ENCODE results near the gene BTG1.

The BTG1 gene, protein sequence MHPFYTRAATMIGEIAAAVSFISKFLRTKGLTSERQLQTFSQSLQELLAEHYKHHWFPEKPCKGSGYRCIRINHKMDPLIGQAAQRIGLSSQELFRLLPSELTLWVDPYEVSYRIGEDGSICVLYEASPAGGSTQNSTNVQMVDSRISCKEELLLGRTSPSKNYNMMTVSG

DNA sequence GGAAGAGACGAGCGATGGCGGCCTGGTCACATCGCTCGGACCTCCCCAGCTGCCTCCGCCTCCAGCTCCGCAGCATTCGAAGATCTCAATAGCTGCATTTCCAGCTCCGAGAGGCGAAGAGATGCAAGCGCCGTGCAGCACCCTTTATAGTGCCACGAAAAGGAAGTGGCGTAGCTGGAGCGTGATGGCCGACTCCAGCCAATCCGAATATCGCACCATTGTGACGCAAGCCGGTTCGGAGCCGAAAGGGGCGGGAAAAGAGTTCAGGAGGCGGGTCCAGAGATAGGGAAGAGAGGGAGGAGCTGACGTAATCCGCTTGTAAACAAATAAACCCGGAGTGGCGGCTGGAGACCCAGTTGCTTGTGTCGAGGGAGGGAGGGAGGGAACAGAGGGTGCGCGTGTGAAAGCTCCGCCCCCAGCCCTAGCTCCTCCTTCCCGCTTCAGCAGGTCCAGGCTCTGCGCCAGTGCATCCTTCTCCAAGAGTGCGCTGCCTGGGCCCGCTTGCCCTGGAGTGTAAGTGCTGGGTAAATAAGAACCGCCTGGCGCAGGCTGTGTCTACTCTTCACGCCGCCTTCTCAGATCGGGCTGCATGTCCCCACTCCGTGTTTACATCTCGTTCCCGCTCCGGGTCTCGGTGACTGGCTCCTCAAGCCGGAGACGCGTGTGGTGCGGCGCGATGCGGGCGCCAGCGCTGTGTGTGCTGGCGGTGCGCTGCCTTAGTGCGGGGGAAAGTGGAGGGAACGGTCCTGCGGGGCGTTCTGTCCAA is at the start of gene BTG1:
TSS of gene BTG1 (minus strand) at position 116 of the 766 bp plus-strand sequence. CDS start 311 bp downstream, outside the sequence.
- FAIRE-seq, result peak; percentile 97

DNA sequence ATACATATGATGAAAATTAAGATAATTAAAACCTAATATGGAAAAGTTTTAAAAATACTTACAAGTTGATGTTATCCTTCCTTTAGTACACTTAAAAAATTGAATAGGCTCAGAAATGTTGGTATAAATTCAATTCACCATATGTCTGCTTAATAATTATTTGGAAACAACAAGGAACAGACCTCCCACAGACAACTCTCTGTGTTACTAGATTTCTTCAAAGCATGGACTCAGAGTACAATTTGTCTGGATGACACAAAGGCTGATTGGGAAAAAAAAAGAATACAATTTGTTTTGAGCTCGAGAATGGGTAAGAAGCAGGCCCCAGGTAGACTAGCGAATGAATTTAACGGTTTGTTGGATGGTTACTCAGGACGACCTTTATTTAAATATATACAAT is 48.9 kb upstream of the BTG1 start:
- no peak for FAIRE-seq

DNA sequence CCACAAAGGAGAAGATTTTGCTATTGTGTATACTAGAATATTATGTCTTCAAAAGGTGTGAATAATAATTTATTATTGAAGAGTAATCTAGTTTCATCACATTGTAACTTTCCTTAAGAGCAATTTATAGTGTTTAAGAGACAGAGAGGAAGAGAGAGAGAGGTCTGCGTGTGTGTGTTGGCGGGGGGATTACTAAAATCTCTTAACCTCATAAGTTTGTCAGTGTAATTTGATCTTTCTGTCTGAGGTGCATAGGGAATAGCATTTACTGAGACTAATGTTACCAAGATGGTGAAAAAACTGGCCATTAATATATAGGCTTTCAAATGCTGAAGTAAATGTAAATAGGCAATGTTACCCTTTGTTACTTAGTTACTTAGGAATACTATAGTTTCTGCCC is 48.2 kb upstream of the BTG1 start:
- no peak for FAIRE-seq

DNA sequence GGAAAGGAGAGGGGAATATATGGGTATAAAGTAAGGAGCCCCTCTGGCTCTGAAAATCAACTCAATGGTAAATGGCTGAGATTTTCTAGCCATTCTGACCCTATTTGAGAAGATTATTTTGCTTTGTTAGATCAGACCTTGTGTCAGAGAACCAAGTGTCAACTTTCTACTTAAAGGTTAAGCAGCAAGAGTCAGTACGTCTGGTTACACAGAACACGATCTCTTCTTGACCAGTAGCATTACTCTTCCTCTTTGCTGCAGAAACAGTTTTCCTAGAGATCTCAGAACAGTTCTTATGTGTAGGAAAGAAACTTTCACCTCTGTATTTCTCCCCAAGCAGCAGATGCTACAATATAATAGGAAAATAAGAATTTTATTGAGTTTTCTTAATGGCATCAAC is 47.4 kb upstream of the BTG1 start:
- FAIRE-seq, result no peak

DNA sequence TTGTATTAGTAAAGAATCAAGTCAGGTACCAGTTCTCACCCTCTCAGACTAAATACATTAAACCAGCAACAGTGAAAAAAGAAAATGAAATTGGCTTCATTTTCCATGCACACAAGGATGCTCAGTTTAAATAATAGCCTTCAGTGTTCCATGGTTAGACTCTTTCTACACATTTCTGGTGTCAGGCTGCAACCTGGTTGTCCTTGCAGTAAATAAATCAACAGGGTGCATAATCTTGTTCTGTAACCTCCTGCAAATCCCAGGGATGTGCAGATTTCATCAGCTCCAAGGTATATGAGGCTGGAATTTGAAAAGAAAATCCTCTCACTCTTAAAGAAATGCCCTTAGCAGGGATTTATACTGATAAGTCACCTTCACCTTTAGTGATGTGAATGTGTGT is 46.7 kb upstream of the BTG1 start:
- FAIRE-seq, result no peak

DNA sequence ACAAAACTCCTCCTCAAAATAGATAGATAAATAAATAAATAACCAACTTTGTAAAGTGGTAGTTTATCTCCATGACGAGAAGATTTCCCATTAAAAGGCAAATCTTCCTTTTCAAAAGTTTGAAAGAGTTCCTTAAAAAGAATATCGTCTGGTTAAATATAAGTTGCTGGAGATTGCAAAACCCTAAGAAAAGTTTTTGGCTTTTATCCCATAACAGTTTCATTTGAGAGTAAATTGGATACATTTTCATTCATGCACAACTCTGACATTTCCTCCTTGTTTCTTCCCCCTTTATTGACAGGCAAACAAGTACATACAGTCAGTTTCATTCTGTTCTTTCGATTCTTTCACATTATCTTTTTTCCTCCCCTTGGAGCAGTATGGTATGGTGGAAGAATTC is 45.4 kb upstream of the BTG1 start:
- no peak for FAIRE-seq

DNA sequence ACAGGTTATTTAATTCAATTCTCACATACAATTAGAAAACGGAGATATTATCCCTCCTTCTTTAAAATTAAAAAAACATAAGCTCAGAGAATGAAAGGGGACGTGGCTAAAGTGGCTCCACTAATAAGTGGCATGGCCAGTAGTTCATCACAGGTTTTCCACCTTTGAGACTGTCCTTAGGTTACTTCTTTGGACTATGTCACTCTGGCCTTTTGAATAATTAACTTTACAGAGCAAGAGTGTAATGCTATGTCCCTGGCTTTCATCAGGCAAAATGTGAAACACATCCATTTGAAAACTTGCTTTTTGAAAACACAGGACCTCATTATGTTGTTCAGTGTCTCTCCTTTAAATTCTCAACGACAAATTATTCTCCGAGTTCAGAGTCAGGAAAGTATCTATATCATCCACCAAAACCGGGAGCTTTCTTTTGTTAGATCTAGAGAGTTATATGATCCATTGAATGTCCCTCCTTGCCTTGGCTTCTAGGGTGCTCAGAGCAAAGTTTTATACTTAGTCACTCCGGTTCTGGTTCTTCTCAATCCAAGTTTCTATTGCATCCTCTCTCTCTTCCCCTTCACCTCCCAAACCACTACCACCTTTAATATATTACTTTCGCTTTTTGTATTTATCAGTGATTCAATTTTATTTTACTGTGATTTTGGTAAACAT is 43.0 kb upstream of the BTG1 start:
- FAIRE-seq, result no peak

DNA sequence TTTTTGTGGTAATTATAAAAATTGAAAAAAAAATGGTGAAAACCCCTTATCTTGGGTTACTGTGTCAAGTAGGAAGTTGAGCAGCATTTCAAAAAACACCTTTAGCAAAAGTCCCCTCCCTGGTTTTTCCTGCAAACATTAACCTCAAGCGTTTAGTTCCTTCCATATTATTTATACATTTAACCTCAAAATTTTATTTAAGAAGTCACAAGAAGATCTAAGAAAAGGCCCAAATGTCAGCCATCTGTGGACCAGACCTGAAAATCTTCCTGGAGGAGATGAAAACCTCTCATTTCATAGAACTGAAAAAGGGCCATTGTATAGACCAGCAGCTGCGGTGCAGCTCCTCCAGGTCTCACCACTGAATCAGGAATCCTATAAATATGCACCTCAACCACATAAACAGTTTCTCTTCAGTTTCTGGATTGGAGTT is 40.4 kb upstream of the BTG1 start:
- FAIRE-seq, result no peak

DNA sequence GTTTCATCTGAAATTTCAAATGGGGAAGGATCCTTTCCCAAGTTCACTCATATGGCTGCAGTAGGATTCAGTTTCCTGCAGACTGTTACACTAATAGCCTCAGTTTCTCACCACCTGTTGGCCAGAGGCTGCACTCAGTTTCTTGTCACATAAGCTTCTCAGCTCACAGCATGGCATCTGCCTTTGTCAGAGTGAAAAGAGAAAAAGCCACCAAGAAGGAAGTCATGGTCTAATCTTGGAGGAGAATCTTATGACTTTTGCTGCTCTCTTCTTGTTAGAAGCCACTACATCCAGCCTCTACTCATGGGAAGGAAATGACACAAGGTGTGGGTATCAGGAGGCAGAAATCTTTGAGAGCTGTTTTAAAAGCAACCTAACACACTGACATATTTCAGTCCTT is 39.4 kb upstream of the BTG1 start:
- FAIRE-seq, result no peak

DNA sequence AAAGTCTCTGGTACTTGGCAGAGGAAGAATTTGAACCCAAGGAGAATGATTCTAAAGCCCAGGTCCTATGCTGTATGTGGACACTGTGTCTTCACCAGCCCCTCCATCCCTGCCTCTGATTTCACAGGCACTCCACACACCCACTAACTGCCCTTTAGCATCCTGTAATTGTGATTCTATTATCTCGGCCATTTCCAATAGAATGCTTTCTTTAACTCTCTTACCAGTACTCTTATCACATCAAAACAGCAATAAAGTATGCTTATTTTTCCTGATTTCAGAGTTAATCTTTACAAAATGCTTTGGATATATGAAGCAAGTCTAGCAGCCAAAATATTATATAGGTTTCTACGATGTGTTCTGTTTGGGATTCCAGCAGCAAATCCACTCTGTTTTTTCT is 37.9 kb upstream of the BTG1 start:
- FAIRE-seq, result no peak

DNA sequence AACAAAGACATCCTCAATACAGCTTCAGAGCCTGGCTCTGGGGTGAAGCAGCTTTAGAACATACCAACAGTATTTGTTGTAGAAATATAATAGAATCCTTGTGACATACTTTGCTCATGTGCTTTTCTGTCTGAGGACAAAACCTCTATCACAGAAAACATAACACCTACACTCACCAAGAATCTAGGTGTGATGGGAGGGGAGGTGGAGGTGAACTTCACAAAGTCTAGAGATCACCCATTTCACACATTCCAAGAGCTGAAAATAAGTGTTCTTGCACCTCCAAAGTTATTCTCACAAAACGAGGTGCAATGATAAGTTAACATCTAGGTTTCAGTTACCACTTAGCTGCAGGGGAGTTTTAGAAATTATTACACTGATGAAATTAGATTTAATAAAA is 32.7 kb upstream of the BTG1 start:
- FAIRE-seq, result no peak

DNA sequence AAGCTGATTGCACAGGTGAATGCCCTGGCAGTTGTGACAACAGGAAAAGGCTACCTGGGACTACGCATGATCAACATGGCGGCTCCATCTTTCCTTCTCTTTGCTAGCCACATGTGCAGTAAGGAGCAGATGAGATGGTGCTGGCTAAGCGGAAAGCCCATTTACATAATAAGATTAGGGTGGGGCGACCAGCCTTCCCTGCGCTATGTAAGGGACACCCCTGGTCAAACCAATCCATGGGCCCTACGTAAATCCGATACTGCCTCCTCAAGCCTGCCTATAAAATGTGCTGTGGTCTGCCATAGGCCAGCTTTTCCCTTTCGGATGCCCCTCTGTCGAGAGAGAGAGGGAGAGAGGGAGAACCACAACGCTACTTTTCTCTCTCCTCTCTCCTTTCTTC is 31.0 kb upstream of the BTG1 start:
- FAIRE-seq, result no peak

DNA sequence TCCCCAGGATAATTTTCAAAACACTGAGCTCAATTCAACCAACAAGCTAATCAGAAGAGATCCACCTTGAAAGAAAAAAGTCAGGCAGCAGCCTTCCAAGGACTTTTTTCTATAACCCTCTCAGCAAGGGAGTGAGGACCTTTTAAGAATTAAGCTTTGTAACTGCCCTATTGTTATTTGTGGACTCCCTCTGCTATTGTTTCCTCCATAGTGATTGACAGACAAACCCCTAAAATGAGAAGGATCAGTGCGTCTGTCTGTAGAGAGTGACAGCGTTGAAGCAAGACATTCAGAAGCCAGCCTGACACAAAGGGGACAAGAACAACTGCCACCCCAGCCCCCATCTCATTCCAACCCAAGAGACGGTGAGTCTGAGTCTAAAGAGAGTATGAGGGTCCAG is 30.3 kb upstream of the BTG1 start:
- no peak for FAIRE-seq

DNA sequence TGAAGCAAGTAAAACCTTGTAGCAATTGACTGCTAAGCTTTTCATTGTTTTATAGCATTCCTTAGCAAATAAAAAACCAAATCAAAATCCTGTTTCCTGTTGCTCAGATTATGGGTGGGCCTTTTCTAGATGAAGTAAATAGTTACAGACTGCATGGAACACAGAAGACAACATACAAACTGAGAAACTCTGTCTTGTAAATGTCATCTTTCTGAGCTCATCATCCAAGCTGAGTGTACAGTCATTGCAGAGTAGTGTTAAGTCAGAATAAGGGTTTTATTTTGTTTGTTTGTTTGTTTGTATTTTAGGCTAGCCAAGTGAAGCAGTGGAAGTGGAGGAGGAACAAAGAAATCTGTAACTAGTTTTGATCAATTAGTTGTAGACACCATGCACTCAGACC is 24.4 kb upstream of the BTG1 start:
- FAIRE-seq, result no peak

DNA sequence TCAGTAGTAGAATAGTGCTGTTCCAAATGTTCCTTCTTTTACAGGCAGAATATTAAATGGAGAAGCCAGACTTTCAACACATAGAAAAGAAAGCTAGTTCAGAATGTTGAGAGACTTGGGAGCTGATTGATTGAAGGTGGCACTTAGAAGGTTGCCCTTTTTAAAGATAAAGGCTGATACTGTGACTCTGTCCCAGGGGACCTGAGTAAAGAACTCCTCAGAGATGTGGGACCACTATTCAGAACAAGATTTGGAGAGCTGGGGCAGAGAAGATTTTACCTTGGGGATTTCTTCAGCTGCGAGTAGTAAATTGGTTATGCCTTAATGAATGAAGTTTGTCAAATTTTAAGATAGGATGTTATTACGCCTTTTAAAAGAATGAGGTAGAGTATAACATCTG is 21.4 kb upstream of the BTG1 start:
- no peak for FAIRE-seq

DNA sequence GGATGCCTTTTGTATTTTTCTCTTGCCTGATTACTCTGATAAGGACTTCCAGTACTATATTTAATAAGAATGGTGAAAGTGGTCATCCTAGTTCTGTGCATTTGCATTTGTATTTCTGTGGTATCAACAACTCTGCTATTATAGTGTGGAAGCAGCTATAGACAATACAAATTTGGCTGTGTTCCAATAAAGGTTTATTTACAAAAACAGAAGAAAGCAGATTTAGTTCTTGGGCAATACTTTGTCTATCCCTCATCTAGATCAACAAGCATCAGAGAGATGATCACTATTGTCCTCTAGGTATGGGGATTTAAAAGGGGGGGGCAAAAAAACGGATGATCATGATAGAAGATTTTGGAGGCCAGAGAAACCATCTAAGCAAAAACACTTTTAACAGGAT is 19.1 kb upstream of the BTG1 start:
- no peak for FAIRE-seq

DNA sequence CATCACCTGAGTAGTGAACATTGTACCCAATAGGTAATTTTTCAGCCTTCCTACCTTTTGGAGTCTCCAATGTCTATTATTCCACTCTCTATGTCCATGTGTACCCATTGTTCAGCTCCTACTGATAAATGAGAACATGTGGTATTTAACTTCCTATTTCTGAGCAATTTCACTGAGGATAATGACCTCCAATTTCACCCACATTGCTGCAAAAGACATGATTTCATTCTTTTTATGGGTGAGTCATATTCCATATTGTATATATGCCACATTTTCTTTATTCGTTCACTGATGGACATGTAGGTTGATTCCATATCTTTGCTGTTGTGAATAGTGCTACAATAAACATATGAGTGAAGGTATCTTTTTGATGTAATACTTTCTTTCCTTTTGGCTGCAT is 16.4 kb upstream of the BTG1 start:
- no peak for FAIRE-seq

DNA sequence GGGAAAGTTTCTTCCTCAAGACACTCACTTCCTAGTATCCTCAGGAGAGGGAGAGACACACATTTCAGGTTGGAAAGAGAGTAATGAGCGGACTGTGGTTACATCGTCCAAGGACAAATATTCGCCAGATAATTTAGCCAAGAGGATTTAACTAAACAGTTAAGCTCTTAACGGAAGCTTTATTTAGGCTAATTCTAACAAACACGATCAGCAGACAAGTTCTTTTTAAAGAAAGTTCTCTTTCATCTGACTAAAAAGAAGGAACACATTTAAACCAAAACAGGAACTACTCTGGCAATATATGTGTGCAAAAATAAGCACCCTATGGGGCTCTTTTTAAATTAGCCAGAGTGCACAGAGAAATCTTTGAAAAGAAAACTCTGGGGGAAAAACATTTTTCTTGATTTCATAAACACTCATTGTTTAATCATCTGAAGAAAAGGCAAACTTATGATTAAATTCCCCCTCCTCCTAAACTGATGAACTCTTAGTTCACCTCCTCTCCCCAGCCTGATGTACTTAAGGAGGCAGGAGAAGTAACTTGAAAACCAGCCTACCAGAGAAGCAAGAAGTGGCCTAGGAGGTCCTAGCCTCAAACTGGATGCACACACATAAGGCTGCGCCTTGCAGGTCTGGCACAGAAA is 13.3 kb upstream of the BTG1 start:
- FAIRE-seq, result no peak

DNA sequence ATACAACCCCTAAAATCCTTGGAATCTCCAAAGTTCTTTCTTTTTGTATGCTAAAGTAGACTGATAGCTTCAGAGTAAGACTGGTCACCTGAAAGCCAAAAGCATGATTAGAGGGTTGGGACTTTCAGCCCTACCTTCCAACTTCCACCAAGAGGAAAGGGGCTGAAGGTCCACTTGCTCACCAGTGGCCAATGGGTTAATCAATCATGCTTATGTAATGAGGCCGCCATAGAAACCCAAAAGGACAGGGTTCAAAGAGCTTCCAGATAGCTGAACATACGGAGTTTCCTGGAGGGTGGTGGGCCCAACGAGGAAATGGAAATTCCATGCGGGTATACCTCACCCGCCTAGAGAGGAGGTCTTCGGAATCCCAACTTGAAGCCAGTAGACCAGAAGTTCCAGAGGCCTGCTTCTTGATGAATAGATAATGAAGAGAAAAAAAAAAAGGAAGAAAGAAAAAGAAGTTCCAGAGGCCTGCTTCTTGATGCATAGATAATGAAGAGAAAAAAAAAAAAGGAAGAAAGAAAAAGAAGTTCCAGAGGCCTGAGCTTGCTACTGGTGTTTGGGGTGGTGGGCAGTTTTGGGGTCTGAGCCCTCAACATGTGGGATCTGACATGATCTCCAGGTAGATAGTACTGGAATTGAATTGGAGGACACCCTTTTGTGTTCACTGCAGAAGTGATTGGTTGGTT is 11.2 kb upstream of the BTG1 start:
- no peak for FAIRE-seq

DNA sequence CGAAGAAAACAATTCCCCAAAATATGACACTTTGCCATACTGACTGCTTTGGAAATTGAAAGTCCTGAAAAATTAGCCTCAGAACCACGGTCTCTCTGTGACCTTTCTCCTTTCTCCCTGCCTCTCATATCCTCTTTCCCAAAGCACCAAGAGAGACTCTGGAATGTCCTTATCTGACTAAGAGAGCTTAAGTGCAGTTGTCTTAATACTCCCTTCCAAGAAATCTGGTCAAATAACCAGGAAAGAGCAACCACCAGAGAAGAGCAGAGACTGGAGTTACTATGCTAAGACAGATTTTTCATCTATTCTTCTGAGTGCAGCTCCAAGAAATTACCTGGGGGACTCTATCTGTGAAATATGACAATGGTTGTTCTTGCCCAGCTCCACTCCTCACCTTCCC is 10.5 kb upstream of the BTG1 start:
- FAIRE-seq, result no peak

DNA sequence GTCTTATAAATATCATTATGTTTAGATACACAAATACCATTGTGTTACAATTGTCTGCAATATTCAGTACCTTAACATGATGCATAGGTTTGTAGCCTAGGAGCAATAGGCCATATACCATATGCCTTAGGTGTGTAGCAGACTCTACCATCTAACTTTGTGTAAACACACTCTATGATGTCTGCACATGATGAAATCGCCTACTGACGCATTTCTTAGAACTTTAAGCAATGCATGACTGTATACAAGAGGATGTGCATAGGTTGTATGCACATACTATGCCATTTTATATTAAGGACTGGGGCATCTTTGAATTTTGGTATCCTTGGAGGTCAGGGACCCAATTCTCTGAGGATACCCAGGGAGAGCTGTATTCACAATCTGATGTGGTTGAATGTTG is 10.1 kb upstream of the BTG1 start:
- no peak for FAIRE-seq

DNA sequence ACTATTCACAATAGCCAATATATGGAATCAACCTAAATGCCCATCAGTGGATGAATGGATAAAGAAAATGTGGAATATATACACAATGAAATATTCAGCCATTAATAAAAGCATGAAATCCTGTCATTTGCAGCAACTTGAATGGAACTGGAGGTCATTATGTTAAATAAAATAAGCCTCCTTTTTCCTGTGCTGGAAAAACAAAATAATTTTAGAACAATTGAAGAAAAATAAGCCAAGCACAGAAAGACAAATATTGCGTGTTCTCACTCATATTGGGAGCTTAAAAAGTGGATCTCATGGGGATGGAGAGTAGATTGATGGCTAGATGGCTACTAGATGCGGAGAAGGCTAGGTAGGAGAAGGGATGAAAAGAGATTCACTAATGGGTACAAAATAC is 6.3 kb upstream of the BTG1 start:
- FAIRE-seq, result no peak

DNA sequence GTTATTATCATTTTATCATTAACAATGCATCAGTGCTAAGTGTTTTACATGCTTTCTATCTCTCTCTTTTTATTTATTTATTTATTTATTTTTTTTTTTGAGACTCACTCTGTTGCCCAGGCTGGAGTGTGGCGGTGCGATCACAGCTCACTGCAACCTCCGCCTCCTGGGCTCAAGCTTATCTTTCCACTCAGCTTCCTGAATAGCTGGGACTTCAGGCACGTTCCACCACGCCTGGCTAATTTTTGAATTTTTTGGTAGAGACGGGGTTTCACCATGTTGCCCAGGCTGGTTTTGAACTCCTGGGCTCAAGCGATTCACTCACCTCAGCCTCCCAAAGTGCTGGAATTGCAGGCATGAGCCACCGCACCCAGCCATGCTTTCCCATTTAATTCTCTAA is 3.9 kb upstream of the BTG1 start:
- no peak for FAIRE-seq
